GM19324 (cell line): Measurements from ENCODE around the gene ARAP3.

Experiments
- ATAC-seq: cut with Tn5 transposase; IDR thresholded peaks from one replicate; pipeline ENCODE4 v1.9.1; 2021; ENCODE audit warnings: mild to moderate bottlenecking, moderate library complexity; ENCODE audit not compliant: unreplicated experiment, low FRiP score

Gene ARAP3

DNA sequence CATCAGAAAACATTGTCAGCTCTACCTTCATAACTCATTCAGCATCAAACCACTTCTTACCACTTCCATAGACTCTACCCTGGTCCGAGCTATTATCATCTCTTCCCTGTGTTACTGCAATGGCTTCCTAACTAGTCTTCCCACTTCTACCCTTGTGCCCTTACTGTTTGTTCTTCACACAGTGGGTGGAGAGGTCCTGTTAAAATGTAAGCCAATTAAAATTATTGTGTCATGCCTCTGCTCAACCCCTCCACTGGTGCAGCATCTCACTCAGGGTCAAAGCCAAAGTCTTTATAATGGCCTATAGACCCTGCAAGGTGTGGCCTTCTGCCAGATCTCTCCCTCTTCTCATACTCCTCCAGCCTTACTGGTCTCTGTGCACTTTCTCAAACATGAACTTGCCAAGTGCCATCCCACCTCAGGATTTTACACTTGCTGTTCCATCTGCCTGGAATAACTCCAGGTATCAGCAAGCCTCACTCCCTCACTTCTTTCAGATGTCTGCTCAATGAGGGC lies 22.8 kb upstream of the ARAP3 start:
- ATAC-seq: no peak

DNA sequence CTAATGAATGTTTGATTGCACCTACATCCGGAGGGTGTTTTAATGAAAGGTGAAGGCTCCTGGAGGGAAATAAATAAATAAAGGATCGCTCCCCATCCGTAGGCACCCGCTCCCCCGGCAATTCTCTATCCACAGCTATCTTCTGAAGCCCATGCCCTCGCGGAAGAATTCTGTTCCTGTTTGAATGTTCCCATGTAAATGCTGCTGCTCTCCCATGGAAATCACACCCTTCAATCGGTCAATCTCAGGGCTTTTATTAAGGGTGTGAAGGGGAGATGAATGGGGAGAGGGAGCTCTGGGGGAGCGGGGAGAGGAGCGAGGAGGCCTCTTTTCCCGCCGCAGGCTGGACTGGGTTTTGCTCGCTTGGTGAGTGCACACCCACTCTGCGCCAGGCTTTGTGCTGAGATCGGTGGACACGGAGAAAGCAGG lies 21.1 kb upstream of the ARAP3 start:
- ATAC-seq: no peak

DNA sequence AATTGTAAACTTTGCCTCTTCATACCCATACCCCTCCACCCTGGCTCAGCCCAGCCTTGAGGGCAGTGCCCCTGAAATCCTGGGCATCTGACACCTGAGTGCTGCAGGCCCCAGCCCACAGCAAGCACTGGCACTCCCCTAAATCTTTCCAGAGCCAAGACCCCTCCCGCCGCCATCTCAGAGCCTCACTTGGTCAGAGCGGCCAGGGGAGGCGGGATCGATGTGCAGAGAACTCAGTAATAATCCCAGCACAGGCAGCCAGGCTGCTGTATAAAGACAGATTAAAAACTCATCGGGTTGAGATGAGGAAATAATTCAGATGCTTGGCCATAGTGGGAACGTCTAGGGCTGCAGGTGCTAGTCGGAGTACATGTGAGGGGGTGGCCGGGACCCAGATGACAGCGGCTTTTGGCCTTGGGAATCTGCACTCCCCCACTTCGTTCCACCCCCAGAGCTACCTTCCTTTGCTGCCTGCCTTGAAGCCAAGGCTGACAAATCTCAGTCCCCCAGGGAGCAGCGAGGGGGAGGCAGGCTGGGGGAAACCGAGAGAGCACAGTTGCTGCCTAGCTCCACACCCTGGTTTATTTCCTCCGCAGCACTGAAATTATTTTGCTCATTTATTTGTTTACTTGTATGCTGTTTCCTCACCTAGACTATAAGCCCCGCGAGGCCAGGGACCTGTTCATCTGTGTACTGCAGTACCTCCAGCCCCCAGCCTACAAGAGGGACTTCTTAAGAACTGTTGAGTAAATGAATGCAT lies 19.5 kb upstream of the ARAP3 start:
- ATAC-seq: peak; percentile 50

DNA sequence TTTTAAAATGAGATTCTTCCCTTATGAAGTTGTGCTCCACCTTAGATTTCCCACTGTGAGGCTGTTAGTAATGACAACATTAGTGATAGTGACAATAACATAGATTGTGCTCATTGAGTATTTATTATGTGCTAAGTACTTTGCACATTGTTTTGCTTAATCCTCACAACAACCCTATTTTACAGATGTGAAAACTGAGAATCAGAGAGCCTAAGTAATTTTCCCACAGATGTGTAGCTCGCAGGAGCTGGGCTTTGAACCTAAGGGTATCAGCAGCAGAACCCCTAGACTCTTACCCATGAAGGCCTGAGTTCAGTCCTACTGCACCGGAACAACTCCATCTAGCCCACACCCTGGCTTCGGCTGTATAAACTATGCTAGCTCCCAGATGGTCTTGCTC lies 15.6 kb upstream of the ARAP3 start:
- ATAC-seq: no peak

DNA sequence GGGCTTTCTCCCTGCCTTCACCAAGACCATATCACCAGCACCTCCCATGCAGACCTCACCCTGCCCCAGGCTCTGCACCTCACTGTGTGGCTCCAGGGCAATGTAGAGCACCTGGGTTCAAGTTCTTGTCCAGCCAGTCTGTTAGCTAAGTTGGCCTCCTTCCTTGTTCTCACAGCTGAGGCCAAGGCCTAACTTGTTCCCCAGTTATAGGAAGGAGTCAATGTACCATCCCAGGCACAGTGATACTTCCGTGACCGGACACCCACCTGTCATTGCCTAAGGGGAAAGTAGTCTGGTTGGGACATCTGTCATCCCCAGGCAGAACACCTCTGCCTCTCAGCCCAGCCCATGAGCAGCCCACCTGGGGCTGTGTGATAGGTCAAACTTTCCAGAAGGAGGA lies 14.4 kb upstream of the ARAP3 start:
- no peak for ATAC-seq

DNA sequence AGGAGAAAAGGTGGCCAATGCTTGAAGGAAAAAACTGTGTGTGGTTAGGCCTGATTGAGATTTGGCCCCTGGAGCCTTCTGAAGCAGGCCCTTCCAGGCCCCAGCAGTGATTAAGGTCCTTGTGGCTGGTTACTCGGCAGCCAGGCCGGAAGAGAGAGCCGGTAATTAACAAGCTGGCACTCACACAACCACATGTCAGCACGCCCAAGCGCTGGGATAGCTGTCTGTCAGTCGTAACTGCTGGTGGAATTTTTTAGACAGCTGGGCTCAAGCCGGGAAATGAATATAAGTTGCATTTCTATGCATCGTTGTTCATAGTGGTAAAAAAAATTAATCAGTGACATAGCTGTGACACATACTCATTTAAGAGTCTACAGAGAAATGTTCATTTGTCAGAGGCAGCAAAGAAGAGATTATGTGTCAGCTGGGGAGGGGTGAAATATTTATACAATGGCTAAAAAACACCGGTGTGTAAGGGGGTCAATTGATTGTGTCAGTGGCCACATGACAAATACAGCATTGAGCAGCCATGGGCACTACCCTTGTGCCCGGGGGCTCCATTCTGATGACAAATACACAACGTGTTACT lies 13.7 kb upstream of the ARAP3 start:
- ATAC-seq: no peak

DNA sequence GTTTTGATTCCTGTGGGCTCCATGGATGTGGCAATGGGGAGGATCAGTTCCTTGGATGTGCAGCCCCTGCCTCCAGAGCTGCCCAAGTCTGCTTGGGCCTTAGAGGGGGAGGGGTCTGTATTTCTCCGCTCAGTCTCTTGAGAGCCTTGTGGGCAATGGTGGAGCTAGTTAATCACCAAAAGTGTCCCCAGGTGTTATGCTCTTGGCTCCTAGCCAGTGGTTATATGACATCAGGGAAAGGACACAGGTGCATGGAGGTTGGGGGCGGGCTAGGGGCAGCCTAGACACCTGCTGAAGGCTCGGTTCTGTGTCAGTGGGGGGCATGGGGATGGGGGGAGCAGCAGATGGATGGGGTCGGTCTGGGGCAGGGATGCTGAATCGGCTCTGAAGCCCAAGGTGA lies 12.4 kb upstream of the ARAP3 start:
- no peak for ATAC-seq

DNA sequence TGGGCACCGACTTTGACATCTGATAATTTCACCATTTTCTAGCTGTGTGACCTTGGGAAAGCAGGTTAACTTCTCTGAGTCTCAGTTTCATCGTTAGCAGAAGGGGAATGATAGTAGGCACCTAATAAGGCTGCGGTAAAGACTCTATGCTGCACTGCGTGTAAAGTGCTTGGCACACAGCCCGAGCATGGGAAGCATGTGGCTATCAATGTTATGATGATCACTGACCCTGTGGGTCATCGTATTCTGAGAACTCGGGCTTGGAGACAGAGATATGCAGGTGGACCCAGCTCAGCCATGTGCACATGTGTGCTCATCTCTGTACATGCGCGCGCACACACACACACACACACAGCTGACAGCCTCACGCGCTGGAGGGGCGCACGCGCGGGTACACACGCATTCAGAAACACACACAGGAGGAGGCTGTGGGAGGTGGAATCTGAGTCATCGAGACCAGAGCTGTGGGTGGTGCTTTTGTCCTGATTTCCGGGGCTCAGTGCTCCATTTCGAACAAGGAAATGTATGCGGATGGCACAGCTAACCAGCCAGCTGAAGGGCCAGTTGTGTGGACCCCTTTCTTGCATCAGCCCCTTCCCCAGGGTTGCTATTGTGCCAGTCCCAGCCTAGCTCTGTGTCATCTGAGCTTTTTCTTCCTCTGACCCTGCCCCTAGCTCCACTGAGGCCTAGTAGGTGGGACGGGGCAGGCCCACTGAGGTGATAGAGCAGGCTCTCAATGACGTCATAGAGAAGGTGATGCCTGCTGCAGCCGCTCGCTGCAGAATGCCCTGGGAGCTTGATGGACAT lies 11.1 kb upstream of the ARAP3 start:
- no peak for ATAC-seq

DNA sequence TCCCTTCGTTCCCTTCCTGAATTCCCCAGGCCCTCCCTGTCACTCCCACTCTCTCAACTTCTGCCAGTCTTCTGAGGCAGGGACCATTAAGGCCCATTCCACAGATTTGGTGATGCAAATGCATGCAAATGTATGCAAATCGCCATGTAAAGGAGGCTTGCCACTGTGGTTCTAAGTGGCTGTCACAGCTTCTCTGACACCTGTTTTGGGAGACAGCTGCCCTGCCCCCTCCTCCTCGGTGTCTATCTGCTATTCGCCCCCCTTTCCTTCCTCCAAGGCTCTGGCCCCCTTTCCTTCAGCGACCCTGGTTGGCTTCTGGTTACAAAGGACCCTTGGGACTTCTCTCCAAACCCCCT lies 10.5 kb upstream of the ARAP3 start:
- peak; percentile 9 for ATAC-seq

DNA sequence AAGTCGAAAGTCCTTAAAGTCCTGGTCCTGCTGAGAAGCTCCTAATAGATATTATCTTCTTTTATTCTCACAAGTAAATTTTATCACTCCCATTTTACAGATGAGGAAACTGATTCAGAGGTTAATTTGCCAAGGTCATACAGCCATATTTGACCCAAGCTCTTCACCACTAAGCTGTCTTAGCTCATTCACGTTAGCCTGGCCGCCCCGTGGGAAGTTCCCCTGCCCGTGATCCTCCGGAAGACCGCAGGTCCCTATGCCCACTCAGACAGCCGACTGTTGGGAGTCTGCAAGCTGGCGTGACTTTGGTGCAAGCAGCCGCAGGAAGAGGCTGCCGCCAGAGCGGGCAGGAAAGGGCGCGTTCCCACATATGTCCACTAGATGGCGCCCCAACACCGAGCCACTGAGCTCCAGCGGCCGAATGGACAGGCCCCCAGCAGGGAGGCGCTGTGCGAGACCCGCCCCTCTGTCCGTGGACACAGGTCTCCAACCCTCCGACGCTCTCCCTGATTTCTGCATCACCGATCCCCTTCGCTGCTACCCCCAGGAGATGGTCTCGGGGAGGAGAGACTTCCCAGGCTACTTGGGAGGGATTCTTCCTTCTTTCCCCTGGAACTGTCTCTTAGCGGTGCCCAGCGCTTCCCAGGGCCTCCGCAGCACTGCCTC lies 10.0 kb upstream of the ARAP3 start:
- ATAC-seq: peak; percentile 71

DNA sequence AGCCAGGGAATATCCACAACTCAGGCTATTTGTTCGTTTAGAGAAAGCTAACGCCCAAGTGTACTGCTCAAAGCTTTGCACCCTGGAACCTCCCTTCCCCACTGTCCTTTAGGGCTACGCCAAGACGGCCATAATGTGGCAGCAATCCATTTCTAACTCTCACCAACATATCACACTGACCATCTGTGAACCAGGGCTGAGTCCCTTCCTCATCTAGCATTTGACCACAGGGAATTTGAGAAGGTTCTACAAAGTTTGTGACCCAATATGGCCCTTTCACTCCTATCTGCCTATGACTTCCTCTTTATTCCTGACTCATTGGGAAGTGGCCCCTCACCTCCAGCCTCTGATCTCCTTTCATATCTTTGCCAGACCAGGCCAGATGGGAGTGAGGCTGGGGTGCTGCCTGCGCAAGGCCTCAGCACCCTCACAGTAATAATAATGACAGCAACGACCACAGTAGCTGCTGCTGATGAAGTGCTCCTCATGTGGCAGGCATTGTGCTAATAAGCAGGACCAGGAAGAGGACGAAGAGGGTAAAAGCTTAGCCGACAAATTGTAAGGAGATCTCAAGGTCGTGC lies 9.3 kb upstream of the ARAP3 start:
- no peak for ATAC-seq

DNA sequence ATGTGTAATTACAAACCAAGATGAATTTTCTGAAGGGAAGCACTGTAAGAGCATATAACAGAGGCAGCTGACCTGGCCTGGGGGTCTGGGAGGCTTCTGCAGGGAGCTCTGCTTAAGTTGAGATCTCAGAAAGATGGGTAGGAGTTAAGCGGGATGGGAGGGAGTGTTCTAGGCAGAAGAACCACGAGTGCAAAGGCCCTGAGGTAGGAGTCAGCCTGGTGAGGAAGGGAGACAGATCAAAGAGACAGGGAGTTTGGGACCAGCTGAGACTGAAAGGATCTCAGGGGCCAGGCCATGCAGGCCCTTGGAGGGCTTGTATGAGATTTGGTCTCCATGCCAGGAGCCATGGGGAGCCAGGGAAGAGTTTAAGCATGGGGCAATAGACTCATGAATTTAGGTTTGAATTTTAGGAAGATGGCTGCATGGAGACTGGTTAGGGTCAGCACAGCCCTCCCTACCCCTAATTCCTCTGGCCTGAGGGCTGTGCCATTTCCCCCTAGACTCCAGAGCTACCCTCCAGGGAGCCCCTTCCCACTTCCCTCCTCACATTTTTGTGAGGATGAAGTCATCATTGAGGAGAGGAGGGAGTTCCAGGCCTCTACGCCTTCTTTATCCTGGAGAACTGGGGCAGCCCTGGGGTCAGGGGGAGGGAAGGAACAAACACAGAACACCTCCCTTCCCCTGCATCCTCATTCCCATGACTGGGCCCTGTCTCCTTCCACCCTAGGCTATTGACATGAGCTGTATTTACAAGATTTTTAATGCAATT lies 4.8 kb upstream of the ARAP3 start:
- no peak for ATAC-seq

DNA sequence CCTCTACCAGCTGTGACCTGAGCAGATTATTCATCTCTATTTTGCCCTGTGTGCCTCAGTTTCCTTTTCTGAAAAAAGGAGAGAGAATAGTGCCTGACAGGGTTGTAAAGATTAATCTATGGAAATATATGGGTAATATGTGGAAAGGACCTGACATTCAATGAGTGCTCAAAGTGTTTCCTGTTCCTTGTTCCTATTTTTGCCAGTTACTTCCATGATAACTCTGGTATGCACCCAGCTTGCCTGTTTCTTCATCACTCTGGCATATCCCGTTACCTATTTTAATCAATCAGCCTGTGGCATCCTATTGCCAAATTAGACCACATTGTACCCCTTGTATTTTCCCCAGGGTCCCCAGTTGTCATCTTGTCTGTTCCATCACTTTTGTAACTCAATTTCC lies 3.6 kb upstream of the ARAP3 start:
- ATAC-seq: no peak

DNA sequence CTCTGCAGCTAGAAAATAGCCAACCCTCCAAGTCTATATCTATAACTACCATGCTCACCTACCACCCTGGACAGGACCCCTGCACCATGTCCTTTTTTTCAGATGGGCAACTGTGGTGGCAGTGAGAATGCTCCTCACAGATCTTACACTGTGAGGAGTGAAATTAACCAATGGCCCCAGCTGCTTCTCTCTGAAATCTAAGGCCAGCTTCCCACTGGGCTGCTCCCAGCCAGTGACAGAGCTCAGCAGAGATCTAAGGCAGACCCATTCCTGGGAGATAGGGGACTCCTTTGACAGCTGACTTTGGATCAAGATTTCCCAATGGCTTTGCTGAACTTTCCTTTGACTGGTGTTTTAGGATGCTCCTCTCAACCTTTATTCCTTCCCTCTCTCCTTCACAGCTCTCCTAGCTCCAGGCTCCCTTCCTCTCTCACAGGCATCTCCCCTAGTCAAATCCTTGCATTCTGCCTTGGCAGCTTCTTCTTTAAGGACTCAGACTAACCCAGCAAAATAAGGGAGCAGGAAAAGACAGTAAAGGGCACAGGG lies 1.6 kb upstream of the ARAP3 start:
- ATAC-seq: no peak

DNA sequence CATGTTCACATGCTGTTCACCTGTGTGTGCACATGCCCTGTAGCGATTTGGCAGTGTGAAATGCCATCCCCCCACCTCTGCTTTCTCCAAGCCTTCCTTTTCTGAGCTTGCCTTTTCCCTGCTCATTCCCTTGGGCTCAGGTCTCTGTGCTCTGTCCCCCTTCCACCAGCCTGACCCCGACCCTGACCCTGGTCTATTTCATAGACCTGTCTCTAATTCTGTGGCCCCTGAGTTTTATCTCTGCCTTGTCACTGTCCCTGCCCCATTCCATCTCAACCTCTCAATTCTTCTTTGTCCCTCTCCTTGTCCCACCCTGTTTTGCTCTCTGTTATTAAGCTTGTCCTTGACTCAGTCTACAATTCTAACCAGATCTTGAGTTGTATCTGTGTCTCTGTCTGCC lies 735 bp downstream of the ARAP3 start:
- ATAC-seq: no peak

DNA sequence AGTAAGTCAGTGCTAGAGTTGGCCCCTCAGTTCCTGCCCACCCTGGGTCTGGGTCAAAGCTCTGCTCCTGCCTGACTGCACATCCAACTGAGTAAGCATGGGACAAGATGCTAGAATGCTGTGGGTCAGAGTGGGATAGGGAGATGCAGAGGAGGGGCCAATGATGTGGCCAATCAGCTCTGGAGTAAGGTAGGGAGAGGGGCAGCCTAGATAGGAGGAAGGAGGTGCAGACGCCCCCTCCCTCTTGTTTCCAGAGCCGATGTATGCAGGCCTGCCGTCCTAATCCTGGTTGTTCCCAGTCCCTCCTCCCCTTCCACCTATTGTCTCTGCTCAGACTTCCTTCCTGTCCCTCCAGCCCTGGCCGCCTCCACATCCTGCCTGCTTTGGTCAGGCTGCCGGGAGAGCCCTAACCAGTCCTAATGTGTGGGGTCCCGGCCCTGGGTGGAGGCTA lies 1.3 kb downstream of the ARAP3 start:
- no peak for ATAC-seq

DNA sequence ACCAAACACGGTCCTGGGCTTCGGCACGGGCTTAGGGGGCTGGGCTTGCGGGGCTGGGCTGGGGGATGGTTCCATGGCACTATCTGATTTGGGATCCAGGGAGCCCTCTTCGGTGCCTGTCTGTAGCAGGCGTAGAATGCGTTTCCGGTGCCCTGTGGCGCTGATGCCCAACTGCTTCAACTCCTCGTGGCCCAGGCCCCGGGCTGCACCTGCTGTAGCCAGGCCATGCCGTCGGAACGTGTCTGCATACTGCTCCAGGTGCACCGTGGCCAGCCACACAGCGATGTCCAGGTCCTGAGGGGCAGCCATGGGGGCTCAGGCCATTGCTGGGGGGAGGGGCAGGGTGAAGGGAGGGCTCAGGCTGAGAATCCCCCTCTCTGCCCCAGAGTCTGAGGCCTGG lies 1.9 kb downstream of the ARAP3 start:
- ATAC-seq: no peak

DNA sequence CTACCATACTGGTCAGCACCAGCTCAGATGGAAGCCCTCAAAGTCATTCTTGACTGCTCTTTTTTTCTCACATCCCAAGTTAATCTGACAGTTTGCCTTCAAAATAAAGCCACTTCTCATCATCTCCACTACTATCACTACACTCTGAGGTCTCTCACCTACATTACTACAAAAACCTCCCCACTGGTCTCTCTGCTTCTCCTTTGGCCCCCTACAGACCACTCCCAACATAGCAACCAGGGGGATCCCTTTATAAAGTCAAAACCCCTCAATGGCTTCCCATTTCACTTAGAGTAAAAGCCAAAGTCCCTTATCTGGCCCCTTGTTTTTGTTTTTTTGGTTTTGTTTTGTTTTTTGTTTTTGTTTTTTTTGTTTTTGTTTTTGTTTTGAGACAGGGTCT lies 4.6 kb downstream of the ARAP3 start:
- ATAC-seq: no peak

DNA sequence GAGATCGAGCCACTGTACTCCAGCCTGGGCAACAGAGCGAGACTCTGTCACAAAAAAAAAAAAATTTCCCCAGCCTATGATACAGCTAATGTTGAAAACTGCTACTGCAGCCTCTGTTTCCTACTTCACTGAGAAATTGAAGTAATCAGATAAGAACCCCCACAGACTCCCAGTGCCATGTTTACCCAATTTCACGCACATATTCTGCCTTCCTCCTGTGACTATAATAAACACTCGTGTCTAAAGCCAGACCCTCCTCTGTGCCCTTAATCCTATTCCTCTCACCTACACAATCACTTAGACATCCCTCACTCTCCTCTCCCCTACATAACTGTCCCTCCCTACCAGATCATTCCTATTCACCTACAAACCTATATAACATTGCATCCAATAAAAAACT lies 6.4 kb downstream of the ARAP3 start:
- ATAC-seq: no peak

DNA sequence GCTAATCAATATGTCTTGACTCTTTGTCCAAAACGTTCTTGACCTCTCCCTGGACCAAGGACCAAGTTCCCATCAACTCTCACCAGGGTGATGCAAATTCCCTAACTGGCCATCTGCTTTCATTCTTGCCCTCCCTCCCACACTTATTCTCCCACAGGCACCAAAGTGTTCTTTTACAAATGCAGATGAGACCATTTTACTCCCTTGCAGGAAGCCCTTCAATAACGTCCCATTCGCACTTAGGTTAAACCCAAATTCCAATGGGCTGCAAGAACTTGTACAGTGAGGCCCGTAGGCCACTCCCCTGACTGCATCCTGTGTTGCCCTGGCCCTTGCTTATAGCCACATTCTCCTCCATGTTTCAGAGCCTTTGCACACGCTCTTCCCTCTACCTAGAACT lies 7.3 kb downstream of the ARAP3 start:
- no peak for ATAC-seq
